ENCODE measurements around the gene GCSAM. TPM values are rescaled to one million over a fixed set of nuclear protein-coding genes. Genes with fewer than 3 reads are reported as not detected.

Gene GCSAM
- total and polyA plus RNA-seq, 5 donors from 2014 or later: 8.1 to 13.6 (median 11.8) TPM

DNA sequence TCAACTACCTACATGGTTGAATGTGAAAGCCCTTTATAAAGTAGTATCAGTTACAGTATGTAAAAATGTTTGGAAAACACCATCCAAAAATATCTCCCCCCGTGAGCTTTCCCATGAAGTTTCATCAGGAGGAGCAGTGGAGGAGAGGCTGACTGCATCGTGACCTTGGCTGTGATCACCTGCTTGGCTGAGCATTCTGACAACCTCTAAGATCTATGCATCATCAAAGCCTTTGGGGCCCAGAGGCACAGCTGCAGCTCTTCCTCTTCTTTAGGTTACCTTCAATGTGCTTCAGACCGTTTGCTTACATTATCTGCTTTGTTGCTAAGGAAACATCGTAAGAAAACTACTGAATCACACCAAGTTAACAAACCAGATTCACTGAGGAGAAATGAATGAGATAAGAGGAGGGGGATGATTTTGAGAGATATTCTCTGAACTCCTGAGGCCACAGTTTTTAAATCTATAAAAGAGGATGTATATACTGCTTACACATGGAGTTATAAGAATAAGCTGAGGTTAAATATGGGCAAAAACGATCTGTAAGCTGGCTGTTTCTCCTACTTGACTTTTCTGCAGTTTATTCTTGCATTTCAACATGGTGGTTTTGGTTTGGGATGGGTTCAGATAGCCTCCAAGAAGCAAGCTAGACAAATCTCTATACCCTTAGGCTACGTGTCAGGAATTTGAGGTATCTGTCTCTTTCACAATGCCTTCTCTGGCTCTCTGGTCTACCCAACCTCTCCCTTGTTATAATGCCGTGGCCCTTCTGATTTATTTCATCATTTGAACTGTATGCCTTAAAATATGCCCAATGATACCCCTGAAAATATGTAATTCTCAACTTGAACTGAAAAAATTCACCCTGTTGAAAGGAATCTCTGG is 4.0 kb downstream of the GCSAM start:
- Histone ChIP-seq H3K27me3 (ENCODE audit: control insufficient read depth, insufficient read depth, low read length) (no peaks in the 10 kb centered on the region), H3K36me3 (ENCODE audit: control insufficient read depth, insufficient read depth, low read length) (no peaks in the 10 kb centered on the region), H3K27ac (ENCODE audit: insufficient read depth, low read length, poor library complexity, severe bottlenecking) (peak overlapping the region; percentile 74), H3K4me3 (ENCODE audit: low read depth, low read length) (peak overlapping the region; percentile 8), H3K9me3 (ENCODE audit: control insufficient read depth in 2 of 2, low read length in 2 of 2) (no peaks in the 10 kb centered on the region), H3K4me1 (ENCODE audit: control insufficient read depth, insufficient read depth, low read length, poor library complexity, severe bottlenecking) (peaks cover 50% of the 10 kb centered on the region)
- no peaks in the 10 kb centered on the region for H3K36me3 Mint-ChIP-seq
- DNase-seq (peak; percentile 13 to 77 (median 75)), ATAC-seq (ENCODE audit: low read depth in 2 of 2) (peak; percentile 84 to 85)
- peak overlapping the region; percentile 66 to 87 (median 86) for H3K27ac Mint-ChIP-seq
- no peaks in the 10 kb centered on the region for H3K9me3 Mint-ChIP-seq
- H3K27me3 Mint-ChIP-seq: no peaks in the 10 kb centered on the region
- H3K4me3 Mint-ChIP-seq: peak overlapping the region in 3 of 4 donors; percentile 23 to 62 (median 30)
- H3K4me1 Mint-ChIP-seq: peaks cover 22 to 72% (median 58%) of the 10 kb centered on the region in 4 donors

GRCh38 chr3:112127522-112128494 is 5.2 kb downstream of the GCSAM start:
- Mint-ChIP-seq H3K27me3 (no peaks in the 10 kb centered on the region), H3K36me3 (peaks cover 6% of the 10 kb centered on the region), H3K4me1 (peaks cover 14 to 60% (median 48%) of the 10 kb centered on the region in 4 donors), H3K4me3 (peak overlapping the region; percentile 26 to 62 (median 31)), H3K27ac (peak overlapping the region; percentile 86 to 87 (median 87)), H3K9me3 (no peaks in the 10 kb centered on the region)
- DNase-seq (peak in 1 of 3 donors; percentile 30), ATAC-seq (ENCODE audit: low read depth in 2 of 2) (no peak)
- Histone ChIP-seq H3K27me3 (ENCODE audit: control insufficient read depth, insufficient read depth, low read length) (no peaks in the 10 kb centered on the region), H3K27ac (ENCODE audit: insufficient read depth, low read length, poor library complexity, severe bottlenecking) (peak overlapping the region; percentile 74), H3K9me3 (ENCODE audit: control insufficient read depth in 2 of 2, low read length in 2 of 2) (no peaks in the 10 kb centered on the region), H3K4me1 (ENCODE audit: control insufficient read depth, insufficient read depth, low read length, poor library complexity, severe bottlenecking) (peaks cover 41% of the 10 kb centered on the region), H3K36me3 (ENCODE audit: control insufficient read depth, insufficient read depth, low read length) (peaks cover 9% of the 10 kb centered on the region), H3K4me3 (ENCODE audit: low read depth, low read length) (peak overlapping the region; percentile 28)

DNA sequence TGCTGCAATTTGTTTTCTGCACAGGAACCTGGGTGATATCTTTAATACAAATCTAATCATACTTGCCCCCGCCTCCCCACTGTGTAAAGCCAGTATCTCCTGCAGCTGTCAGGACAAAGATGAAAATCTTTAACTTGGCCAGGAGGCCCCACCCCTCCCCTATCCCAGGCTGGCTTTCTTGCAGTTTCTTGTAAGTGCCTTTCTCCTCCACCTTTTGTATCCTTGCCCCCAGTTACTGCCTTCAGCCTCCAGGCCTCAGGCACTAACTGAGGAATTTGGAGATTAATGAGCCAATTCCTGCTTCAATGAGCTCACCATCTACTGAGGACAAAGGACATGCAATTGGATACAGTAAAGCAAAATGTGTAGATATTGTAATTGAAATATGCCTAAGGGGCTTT is 6.5 kb downstream of the GCSAM start:
- H3K27me3 Mint-ChIP-seq: no peaks in the 10 kb centered on the region

DNA sequence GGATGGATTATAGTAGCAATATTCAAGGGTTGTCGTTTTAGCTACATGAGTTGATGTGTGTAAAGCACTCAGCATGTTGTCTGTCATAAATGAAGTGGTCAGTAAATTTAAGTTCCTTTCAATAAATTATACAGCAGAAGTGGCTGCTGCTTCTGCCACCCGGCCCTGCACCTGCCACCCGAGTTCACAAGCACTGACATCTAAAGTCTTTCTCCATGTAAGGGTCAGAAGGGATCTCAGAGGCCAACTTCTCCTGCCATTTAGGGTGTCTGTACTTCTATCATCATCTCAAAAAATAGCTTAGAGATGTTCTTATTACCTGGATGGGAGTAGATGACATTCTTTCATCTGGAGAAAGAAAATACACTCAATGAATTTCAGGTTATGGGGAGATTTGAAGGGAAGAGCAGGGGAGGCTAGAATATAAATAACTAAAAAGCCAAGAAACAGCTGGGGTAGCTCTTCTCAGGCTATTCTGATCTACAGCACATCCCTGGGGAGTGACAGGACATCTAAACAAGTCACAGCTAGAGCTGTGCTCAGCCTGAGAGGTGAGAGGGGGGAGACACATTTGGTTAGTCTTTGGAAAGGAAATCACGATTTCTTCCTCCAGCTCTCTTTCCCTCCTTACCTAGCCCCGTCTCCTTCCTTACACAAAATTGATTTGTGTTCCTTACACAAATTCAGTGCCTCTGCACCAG is 8.0 kb downstream of the GCSAM start:
- peak overlapping the region in 1 of 4 donors; percentile 6 for H3K4me3 Mint-ChIP-seq

More for the DNA sequence above, 6.5 kb downstream of the GCSAM start:
- Histone ChIP-seq H3K27ac (ENCODE audit: insufficient read depth, low read length, poor library complexity, severe bottlenecking) (no peak overlapping the region), H3K36me3 (ENCODE audit: control insufficient read depth, insufficient read depth, low read length) (peaks cover 12% of the 10 kb centered on the region), H3K4me3 (ENCODE audit: low read depth, low read length) (peak overlapping the region; percentile 28), H3K27me3 (ENCODE audit: control insufficient read depth, insufficient read depth, low read length) (no peaks in the 10 kb centered on the region), H3K9me3 (ENCODE audit: control insufficient read depth in 2 of 2, low read length in 2 of 2) (no peaks in the 10 kb centered on the region), H3K4me1 (ENCODE audit: control insufficient read depth, insufficient read depth, low read length, poor library complexity, severe bottlenecking) (peaks cover 39% of the 10 kb centered on the region)
- peak overlapping the region in 2 of 3 donors; percentile 52 to 77 for H3K27ac Mint-ChIP-seq
- H3K9me3 Mint-ChIP-seq: no peaks in the 10 kb centered on the region
- H3K4me3 Mint-ChIP-seq: peak overlapping the region in 2 of 4 donors; percentile 12 to 36
- peaks cover 12 to 52% (median 42%) of the 10 kb centered on the region in 4 donors for H3K4me1 Mint-ChIP-seq
- H3K36me3 Mint-ChIP-seq: peaks cover 10% of the 10 kb centered on the region
- peak in 1 of 3 donors; percentile 17 for DNase-seq
- ATAC-seq (ENCODE audit: low read depth in 2 of 2): no peak

GRCh38 chr3:112123548-112123947 is 9.5 kb downstream of the GCSAM start:
- H3K36me3 ChIP-seq (ENCODE audit: control insufficient read depth, insufficient read depth, low read length): peaks cover 12% of the 10 kb centered on the region
- H3K27me3 Mint-ChIP-seq: peaks cover 4% of the 10 kb centered on the region
- peaks cover 23% of the 10 kb centered on the region for H3K4me1 ChIP-seq (ENCODE audit: control insufficient read depth, insufficient read depth, low read length, poor library complexity, severe bottlenecking)
- H3K36me3 Mint-ChIP-seq: peaks cover 10% of the 10 kb centered on the region
- no peak overlapping the region for H3K4me3 Mint-ChIP-seq
- no peaks in the 10 kb centered on the region for H3K9me3 ChIP-seq (ENCODE audit: control insufficient read depth in 2 of 2, low read length in 2 of 2)
- peaks cover 14 to 37% (median 24%) of the 10 kb centered on the region in 4 donors for H3K4me1 Mint-ChIP-seq
- no peaks in the 10 kb centered on the region for H3K27me3 ChIP-seq (ENCODE audit: control insufficient read depth, insufficient read depth, low read length)
- no peak overlapping the region for H3K27ac ChIP-seq (ENCODE audit: insufficient read depth, low read length, poor library complexity, severe bottlenecking)
- no peaks in the 10 kb centered on the region for H3K9me3 Mint-ChIP-seq
- ATAC-seq (ENCODE audit: low read depth in 2 of 2): no peak
- H3K27ac Mint-ChIP-seq: no peak overlapping the region
- no peak overlapping the region for H3K4me3 ChIP-seq (ENCODE audit: low read depth, low read length)
- no peak for DNase-seq

More for the DNA sequence above, 8.0 kb downstream of the GCSAM start:
- H3K27me3 Mint-ChIP-seq: peaks cover 4% of the 10 kb centered on the region
- Histone ChIP-seq H3K9me3 (ENCODE audit: control insufficient read depth in 2 of 2, low read length in 2 of 2) (no peaks in the 10 kb centered on the region), H3K36me3 (ENCODE audit: control insufficient read depth, insufficient read depth, low read length) (peaks cover 12% of the 10 kb centered on the region), H3K27ac (ENCODE audit: insufficient read depth, low read length, poor library complexity, severe bottlenecking) (no peak overlapping the region), H3K27me3 (ENCODE audit: control insufficient read depth, insufficient read depth, low read length) (no peaks in the 10 kb centered on the region), H3K4me3 (ENCODE audit: low read depth, low read length) (no peak overlapping the region), H3K4me1 (ENCODE audit: control insufficient read depth, insufficient read depth, low read length, poor library complexity, severe bottlenecking) (peaks cover 38% of the 10 kb centered on the region)
- no peaks in the 10 kb centered on the region for H3K9me3 Mint-ChIP-seq
- DNase-seq (no peak), ATAC-seq (ENCODE audit: low read depth in 2 of 2) (no peak)
- H3K4me1 Mint-ChIP-seq: peaks cover 18 to 47% (median 36%) of the 10 kb centered on the region in 4 donors
- peaks cover 10% of the 10 kb centered on the region for H3K36me3 Mint-ChIP-seq
- H3K27ac Mint-ChIP-seq: peak overlapping the region in 1 of 3 donors; percentile 57

GRCh38 chr3:112122870-112123269 is 10.2 kb downstream of the GCSAM start:
- peaks cover 21% of the 10 kb centered on the region for H3K4me1 ChIP-seq (ENCODE audit: control insufficient read depth, insufficient read depth, low read length, poor library complexity, severe bottlenecking)
- Mint-ChIP-seq H3K27me3 (peaks cover 4% of the 10 kb centered on the region), H3K9me3 (no peaks in the 10 kb centered on the region), H3K4me1 (peaks cover 12 to 30% (median 17%) of the 10 kb centered on the region in 4 donors), H3K27ac (no peak overlapping the region), H3K36me3 (peaks cover 10% of the 10 kb centered on the region), H3K4me3 (no peak overlapping the region)
- DNase-seq (no peak), ATAC-seq (ENCODE audit: low read depth in 2 of 2) (no peak)
- H3K4me3 ChIP-seq (ENCODE audit: low read depth, low read length): no peak overlapping the region
- H3K36me3 ChIP-seq (ENCODE audit: control insufficient read depth, insufficient read depth, low read length): peaks cover 12% of the 10 kb centered on the region
- H3K27me3 ChIP-seq (ENCODE audit: control insufficient read depth, insufficient read depth, low read length): no peaks in the 10 kb centered on the region
- no peak overlapping the region for H3K27ac ChIP-seq (ENCODE audit: insufficient read depth, low read length, poor library complexity, severe bottlenecking)
- no peaks in the 10 kb centered on the region for H3K9me3 ChIP-seq (ENCODE audit: control insufficient read depth in 2 of 2, low read length in 2 of 2)
